GM08714 (cell line): Measurements from ENCODE around the gene STK32A.

Source experiments
- H3K4me3 ChIP-seq: fragments of 200-500 bp; sonication (Bioruptor generic); 2 replicates; pipeline ENCODE4 v1.5.1; 2014; ENCODE audit warnings: mild to moderate bottlenecking, low read length, inconsistent platforms
- ZNF274 ChIP-seq: IDR thresholded peaks from 2 replicates; pipeline ENCODE4 v1.6.1; 2012; ENCODE audit warnings: mild to moderate bottlenecking, low read depth, low read length

The STK32A gene

GRCh38 chr5:147381555-147381954 is 146.7 kb downstream of the STK32A start:
- no peak for TF ChIP-seq ZNF274
- no peak overlapping the region for H3K4me3 ChIP-seq

- H3K4me3 ChIP-seq: no peak overlapping the region
- TF ChIP-seq ZNF274: no peak
Observed at GRCh38 chr5:147382776-147383175, 147.9 kb downstream of the STK32A start.

- no peak for TF ChIP-seq ZNF274
- H3K4me3 ChIP-seq: no peak overlapping the region
Observed at GRCh38 chr5:147384346-147385193, 149.7 kb downstream of the STK32A start.

GRCh38 chr5:147387109-147387508 is 152.3 kb downstream of the STK32A start:
- no peak for TF ChIP-seq ZNF274
- H3K4me3 ChIP-seq: no peak overlapping the region

GRCh38 chr5:147388184-147389108 is 153.6 kb downstream of the STK32A start:
- no peak overlapping the region for H3K4me3 ChIP-seq
- no peak for TF ChIP-seq ZNF274

GRCh38 chr5:147390654-147391225 is 155.9 kb downstream of the STK32A start:
- no peak overlapping the region for H3K4me3 ChIP-seq
- no peak for TF ChIP-seq ZNF274

- H3K4me3 ChIP-seq: no peak overlapping the region
- no peak for TF ChIP-seq ZNF274
Observed at GRCh38 chr5:147391781-147392180, 157.0 kb downstream of the STK32A start.

GRCh38 chr5:147393874-147394672 is 159.2 kb downstream of the STK32A start:
- TF ChIP-seq ZNF274: no peak
- no peak overlapping the region for H3K4me3 ChIP-seq

- no peak for TF ChIP-seq ZNF274
- H3K4me3 ChIP-seq: no peak overlapping the region
Observed at GRCh38 chr5:147396070-147396823, 161.4 kb downstream of the STK32A start.

- no peak for TF ChIP-seq ZNF274
- H3K4me3 ChIP-seq: no peak overlapping the region
Observed at GRCh38 chr5:147397616-147398015, 162.8 kb downstream of the STK32A start.

- TF ChIP-seq ZNF274: no peak
- H3K4me3 ChIP-seq: no peak overlapping the region
Observed at GRCh38 chr5:147398860-147399259, 164.0 kb downstream of the STK32A start.

- no peak for TF ChIP-seq ZNF274
- no peak overlapping the region for H3K4me3 ChIP-seq
Observed at GRCh38 chr5:147400126-147400809, 165.4 kb downstream of the STK32A start.
